ENCODE results near the gene MME.

GRCh38 chr3:155037508-155038202 lies 42.5 kb upstream of the MME start:
- no peak for TF ChIP-seq CTCF (IDR thresholded peaks at IDR 0.05)
- TF ChIP-seq CBFB (CRISPR knock-in tag; IDR thresholded peaks at IDR 0.05; ENCODE audit: low read depth), result no peak
- no peak for TF ChIP-seq ATF6 (CRISPR knock-in tag; IDR thresholded peaks at IDR 0.05)
- TF ChIP-seq E2F1 (CRISPR knock-in tag; IDR thresholded peaks at IDR 0.05), result no peak

Measured in WTC11 (cell line).